Panc1 (cell line): ENCODE measurements around the gene CACNA2D3.

Experiments
- CTCF ChIP-seq: fragments of 450-650 bp; IDR thresholded peaks from 2 replicates; pipeline ENCODE4 v1.5.1; 2017; ENCODE audit warnings: mild to moderate bottlenecking
- POLR2AphosphoS5 ChIP-seq: IDR thresholded peaks from 2 replicates; pipeline ENCODE4 v1.6.1; 2012; ENCODE audit warnings: mild to moderate bottlenecking, low read depth, low read length, moderate library complexity
- SIN3A ChIP-seq: IDR thresholded peaks from 2 replicates; pipeline ENCODE4 v1.6.1; 2012; ENCODE audit warnings: low read depth, mild to moderate bottlenecking, low read length, moderate library complexity, borderline replicate concordance; ENCODE audit not compliant: insufficient read depth

GRCh38 chr3:54296531-54296930 is 174.2 kb downstream of the CACNA2D3 start:
- TF ChIP-seq CTCF (no peak), POLR2AphosphoS5 (no peak), SIN3A (no peak)
